Muscle of back (tissue), 11 donors: ENCODE data around the gene MCCD1. TPM values are rescaled to one million over a fixed set of nuclear protein-coding genes. Genes with fewer than 3 reads are reported as not detected.
A peak's percentile ranks its signal among the peaks of the same experiment; 100 is the strongest.

Experiments
- DNase-seq, 3 donors: peaks; one replicate each; pipeline versions ENCODE4 v3.0.0 to v3.0.0-alpha.2; 2013
- polyA plus RNA-seq, 10 donors: library from polyadenylated mRNA; unstranded; fragments of 120-200 nt; gene quantifications; one replicate each; pipeline ENCODE4 v1.2.1, GENCODE V29; 2013; ENCODE audit not compliant: insufficient read length in 10 of 10

Gene MCCD1
- polyA plus RNA-seq, 10 donors, result not detected

- peak; percentile 98 to 99 (median 98) for DNase-seq
Measured at GRCh38 chr6:31541658-31542521, 13.1 kb downstream of the MCCD1 start, which contains the start of gene DDX39B. Gene DDX39B (minus strand): TSS chr6:31542003. CDS start chr6:31540532, 1,471 bp downstream.

- no peak for DNase-seq
Measured at GRCh38 chr6:31543639-31544038, 14.9 kb downstream of the MCCD1 start.

DNA sequence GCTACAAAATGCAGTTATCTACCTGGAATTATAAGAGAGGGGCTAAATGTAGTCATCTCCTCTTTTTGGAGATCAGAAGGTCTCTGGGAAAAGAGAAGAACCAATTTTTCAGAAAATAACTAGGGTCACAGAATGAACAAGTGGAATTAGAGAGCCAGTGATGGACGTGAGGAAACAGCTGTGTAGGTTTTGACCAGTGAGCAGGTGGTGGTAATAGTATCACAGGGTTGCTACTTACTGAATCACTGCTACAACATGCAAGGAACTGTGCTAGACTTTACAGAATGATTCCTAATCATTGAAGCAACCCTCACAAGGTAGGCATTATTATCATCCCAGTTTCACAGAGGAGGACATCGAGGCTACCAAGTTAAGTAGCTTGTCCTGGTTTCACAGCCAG, 15.9 kb downstream of the MCCD1 start:
- DNase-seq, result no peak

DNA sequence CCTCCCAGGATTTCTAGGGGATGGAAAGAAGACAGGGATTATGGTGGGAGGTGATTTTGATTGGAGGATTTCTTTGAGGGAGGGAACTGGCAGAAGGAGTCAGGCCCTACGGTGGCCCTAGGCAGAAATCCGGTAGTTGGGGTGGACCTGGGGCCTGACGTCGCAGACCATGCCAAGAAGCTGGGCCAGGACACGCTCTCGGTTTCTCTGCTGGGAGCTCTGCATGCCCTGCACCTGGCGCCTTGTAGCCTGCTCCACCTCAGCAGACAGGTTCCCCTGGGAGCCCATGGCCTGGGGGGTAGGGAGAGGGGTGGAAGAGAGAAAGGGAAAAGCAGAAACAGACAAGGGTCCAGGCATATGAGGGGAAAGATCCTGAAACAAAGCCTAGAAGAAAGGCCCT, 16.5 kb downstream of the MCCD1 start:
- no peak for DNase-seq

GRCh38 chr6:31546339-31546957, 17.7 kb downstream of the MCCD1 start, which contains the start of gene ATP6V1G2:
Gene ATP6V1G2 (minus strand): TSS chr6:31546608. CDS start chr6:31546559, 49 bp downstream.
- DNase-seq, result peak; percentile 89 to 96 (median 90)

- peak; percentile 98 to 99 (median 99) for DNase-seq
Measured at GRCh38 chr6:31546958-31547726, 18.4 kb downstream of the MCCD1 start, which contains the start of gene NFKBIL1. Gene NFKBIL1 (plus strand): TSS chr6:31547608. CDS start chr6:31547695, 87 bp downstream.

DNA sequence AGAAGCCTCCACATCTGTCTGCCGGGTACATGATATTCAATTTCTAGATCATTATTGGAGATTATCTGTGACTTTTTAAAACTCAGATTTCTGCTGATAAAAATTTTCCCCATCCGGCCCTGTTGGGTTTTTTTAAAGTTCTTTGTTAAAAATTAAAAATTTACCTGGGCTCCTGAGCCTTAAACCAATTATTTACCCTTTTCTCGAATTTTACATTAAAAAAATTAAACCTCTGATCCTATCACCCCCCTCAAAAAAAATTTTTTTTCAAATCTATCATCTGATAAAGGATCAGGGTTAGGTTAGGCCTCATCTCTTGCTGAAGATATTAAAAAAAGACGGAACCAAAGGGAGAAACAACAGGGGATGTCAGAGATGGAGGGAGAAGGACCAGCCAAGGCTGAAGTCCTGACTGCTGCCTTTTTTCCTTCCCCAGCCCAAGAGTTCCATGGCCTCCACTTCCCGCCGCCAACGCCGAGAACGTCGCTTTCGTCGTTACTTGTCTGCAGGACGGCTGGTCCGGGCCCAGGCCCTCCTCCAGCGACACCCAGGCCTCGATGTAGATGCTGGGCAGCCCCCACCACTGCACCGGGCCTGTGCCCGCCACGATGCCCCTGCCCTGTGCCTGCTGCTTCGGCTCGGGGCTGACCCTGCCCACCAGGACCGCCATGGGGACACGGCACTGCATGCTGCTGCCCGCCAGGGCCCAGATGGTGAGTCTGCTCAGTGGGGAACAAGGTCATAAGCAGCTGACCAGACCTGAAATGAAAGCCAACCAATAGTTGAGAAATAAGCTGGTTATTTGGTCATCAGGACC, 19.2 kb downstream of the MCCD1 start:
- no peak for DNase-seq

DNA sequence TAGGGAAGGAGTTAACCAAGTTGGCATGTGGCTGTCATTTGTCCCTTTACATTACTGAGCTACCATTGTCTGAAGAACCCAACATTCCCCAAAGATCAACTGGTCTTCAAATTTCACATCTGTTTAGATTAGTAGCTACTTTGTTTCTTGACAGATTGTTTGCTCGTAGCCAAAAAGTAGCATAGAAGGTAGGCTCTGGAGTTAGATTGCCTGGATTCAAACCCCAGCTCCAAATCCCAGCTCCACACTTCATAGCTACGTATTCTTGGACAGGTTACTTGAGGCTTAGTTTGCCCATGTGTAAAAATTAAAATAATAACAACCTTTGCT, 19.7 kb downstream of the MCCD1 start:
- DNase-seq, result no peak

DNA sequence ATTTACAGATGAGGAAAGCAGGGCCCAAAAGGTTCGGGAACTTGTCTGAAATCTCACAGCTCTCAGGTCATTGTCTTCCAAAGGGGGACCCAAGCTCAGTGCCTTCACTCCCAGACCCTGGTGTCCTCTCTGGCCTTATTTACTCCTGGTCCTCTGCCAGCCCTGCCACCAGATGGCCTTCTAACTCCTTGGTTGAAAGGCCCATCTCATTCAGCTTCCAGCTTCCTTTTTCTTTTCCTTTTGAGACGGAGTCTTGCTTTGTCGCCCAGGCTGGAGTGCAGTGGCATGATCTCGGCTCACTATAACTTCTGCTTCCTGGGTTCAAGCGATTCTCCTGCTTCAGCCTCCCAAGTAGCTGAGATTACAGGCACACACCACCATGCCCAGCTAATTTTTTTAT, 22.6 kb downstream of the MCCD1 start:
- DNase-seq, result peak in 2 of 3 donors; percentile 37 to 44

DNA sequence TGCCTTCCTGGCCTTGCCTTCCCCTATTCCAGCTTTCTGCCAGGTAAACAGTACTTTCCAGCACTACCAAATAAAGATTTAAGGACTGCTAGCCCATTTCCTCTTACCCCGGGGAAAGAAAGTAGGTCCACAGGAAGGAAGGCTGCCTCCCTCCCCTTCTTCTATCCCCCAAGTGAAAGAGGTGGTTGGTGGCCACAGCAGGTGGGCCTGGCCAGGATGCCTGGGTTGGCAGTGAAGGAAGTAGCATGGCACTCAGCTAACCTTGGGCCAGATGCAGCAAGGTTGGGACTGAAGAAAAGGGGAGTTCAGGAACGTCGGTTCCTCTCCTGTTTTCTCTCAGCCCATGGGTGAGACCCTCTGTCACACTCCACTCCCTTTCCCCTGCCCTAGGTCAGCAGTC, 27.5 kb downstream of the MCCD1 start:
- no peak for DNase-seq

DNA sequence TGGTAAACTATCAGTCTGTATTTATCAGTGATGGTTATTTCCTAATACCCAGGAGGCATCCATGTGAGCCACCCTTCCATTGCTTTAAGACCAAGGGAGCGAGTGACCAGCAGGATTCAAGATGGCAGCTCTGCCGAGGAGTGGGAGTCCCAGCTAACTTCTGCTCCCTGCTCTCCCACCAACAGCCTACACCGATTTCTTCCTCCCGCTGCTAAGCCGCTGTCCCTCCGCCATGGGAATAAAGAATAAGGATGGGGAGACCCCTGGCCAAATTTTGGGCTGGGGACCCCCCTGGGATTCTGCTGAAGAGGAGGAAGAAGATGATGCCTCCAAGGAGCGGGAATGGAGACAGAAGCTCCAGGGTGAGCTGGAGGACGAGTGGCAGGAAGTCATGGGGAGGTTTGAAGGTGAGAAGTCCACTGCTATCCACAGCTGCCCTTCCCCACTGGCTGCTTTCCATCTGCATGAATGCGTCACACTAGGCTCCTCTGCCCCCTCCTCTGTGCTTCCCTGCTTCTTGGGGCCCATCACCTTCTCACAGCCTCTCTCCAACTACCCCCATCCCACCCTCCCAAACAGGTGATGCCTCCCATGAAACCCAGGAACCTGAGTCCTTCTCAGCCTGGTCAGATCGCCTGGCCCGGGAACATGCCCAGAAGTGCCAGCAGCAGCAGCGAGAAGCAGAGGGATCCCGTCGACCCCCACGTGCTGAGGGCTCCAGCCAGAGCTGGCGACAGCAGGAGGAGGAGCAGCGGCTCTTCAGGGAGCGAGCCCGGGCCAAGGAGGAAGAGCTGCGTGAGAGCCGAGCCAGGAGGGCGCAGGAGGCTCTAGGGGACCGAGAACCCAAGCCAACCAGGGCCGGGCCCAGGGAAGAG, 28.9 kb downstream of the MCCD1 start:
- DNase-seq, result no peak

GRCh38 chr6:31558318-31558625, 29.5 kb downstream of the MCCD1 start:
- DNase-seq, result no peak

- peak in 1 of 3 donors; percentile 46 for DNase-seq
Measured at GRCh38 chr6:31558631-31559500, 30.1 kb downstream of the MCCD1 start.

DNA sequence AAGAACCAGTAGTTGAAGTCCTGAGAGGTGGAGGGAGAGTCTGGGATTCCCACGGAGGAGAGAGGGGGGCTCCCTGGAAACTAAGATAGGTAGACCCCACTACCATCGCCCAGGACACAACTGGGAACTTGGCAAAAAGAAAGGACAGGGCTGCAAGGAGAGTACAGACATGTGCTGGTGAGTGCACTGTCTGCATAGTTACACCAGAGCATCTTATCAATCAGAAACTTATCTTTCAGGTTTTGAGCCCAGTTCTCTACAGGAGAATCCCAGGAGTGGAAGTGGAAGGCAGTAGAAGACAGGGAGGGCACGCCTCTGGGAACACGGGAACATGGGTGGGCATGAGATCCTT, 30.8 kb downstream of the MCCD1 start:
- no peak for DNase-seq

DNA sequence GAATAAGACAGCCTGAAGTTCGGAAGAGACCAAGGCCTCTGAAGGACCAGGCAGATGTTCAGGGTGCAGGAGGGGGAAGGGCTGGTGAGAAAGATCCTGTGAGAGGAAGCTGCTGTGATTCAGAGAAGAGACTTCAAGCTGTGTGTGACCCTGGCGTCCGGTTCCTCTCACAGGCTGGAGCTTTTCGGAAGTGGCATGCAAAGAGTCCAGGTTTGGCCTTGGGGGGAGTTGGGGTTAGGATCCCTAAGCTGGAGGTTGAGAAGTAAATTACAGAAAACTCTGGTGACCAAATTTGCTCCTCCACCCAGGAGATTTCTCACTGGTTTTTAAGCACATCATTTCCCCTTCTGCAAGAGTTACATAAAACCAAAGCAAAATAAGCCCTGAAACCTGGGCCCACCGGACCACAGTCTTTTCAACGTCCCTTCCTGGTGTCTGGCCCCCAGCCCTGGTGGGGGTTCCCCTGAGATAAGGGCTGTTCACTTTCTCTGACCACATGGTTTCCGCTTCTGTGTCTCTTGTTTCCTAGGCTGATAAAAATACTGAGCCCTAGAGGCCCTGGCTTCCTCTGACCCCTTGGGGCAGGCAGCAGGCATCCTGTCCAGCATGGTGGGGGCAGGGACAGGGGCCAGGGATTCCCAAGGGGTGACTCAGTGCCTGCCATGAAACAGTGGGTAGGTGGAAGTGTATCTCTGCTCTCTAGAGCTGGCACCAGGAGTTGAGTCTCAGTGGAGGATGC, 31.4 kb downstream of the MCCD1 start:
- peak in 1 of 3 donors; percentile 58 for DNase-seq

GRCh38 chr6:31560697-31561058, 31.9 kb downstream of the MCCD1 start:
- no peak for DNase-seq

DNA sequence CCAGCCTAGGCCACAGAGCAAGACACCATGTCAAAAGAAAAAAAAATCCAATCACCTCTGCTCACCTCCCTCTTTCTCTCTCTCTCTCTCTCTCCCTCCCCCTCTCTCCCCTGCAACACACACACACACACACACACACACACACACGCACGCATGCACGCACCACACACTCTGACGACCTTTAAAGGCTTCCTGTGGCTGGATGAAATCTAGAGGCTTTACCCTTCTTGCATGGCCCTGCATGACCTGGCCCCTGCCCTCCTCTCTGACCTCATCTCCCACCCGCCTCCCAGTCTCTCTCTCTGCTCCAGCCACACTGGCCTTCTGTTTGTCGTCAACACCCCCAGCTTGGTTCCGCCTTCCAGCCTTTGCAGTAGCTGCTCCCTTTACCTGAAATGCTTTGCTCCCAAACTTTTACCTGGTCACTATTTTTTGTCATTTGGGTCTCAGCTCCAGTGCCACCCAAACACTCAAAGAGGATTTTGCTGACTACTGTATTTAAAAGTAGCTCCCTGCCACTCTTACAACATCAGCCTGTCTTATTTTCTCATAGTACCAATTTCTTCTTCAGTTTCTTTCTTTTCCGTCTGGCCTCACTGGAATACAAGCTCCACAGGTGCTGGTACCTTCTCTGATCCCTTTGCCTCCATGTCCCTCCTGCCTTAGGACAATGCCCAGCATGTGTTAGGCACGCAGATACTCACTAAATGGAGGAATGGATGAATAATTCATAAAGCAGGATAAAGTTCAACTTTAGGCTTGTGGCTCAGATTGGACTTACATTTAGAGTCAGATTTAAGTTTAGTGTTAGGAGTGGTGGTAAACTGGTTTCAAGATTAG, 39.0 kb downstream of the MCCD1 start:
- no peak for DNase-seq

DNA sequence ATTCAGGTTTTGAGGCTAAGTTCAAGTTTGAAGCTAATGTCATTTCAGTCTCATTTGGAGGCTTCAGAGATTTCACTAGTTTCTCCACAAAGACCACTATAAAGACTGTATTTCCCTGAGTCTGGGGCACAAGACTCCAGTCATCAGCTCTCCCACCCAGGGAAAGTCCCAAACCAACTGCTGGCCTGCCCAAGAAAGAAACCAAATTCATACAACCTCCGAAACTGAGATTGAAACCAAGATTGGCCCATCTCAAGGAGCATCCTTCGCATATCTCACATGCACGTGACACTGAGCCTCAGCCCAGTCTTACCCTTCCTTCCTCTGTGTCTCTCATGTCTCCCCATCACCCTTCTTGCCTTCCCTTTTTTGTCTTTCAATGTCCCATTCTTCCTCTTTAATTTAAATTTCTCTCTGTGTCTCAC, 39.8 kb downstream of the MCCD1 start:
- DNase-seq, result no peak
